H9 (cell line): ENCODE measurements around the gene PPM1B. TPM values are rescaled to one million over a fixed set of nuclear protein-coding genes. Genes with fewer than 3 reads are reported as not detected.

ENCODE experiments used
- DNase-seq: peaks from one replicate; pipeline ENCODE4 v3.0.0-alpha.2; 2017
- H2AFZ ChIP-seq: one replicate; pipeline ENCODE4 v1.6.1; 2013; ENCODE audit warnings: mild to moderate bottlenecking, low read length, control low read depth, moderate library complexity
- H2AK5ac ChIP-seq: 2 replicates; pipeline ENCODE4 v1.6.1; 2013; ENCODE audit warnings: low read length, control low read depth, mixed read lengths; ENCODE audit not compliant: insufficient read length
- H2BK120ac ChIP-seq: one replicate; pipeline ENCODE4 v1.6.1; 2013; ENCODE audit warnings: low read depth, mild to moderate bottlenecking, low read length, control low read depth, inconsistent platforms; ENCODE audit not compliant: poor library complexity, severe bottlenecking
- H2BK12ac ChIP-seq: 2 replicates; pipeline ENCODE4 v1.6.1; 2013; ENCODE audit warnings: low read length, control low read depth, mixed read lengths, low read depth; ENCODE audit not compliant: insufficient read length
- H2BK15ac ChIP-seq: 2 replicates; pipeline ENCODE4 v1.6.1; 2013; ENCODE audit warnings: low read depth, low read length, control low read depth
- H2BK20ac ChIP-seq: one replicate; pipeline ENCODE4 v1.6.1; 2013; ENCODE audit warnings: low read depth, mild to moderate bottlenecking, low read length, control low read depth, inconsistent platforms; ENCODE audit not compliant: poor library complexity, severe bottlenecking
- H2BK5ac ChIP-seq: 2 replicates; pipeline ENCODE4 v1.6.1; 2013; ENCODE audit warnings: low read length, control low read depth, mixed read lengths; ENCODE audit not compliant: insufficient read length
- H3K14ac ChIP-seq: 2 replicates; pipeline ENCODE4 v1.6.1; 2013; ENCODE audit warnings: low read length, control low read depth; ENCODE audit not compliant: insufficient read depth
- H3K18ac ChIP-seq: 2 replicates; pipeline ENCODE4 v1.6.1; 2013; ENCODE audit warnings: low read depth, mild to moderate bottlenecking, mixed read lengths, low read length, control low read depth; ENCODE audit not compliant: insufficient read length
- H3K23ac ChIP-seq: 2 replicates; pipeline ENCODE4 v1.6.1; 2013; ENCODE audit warnings: low read length, control low read depth, mixed read lengths, low read depth; ENCODE audit not compliant: insufficient read length
- H3K23me2 ChIP-seq: 2 replicates; pipeline ENCODE4 v1.6.1; 2013; ENCODE audit warnings: low read depth, mild to moderate bottlenecking, mixed read lengths, low read length, control low read depth; ENCODE audit not compliant: insufficient read length, poor library complexity, severe bottlenecking
- H3K27ac ChIP-seq: 2 replicates; pipeline ENCODE4 v1.5.1; 2013; ENCODE audit warnings: low read length, control low read depth, mixed read lengths, low read depth; ENCODE audit not compliant: insufficient read length
- H3K27me3 ChIP-seq: 2 replicates; pipeline ENCODE4 v1.6.1; 2013; ENCODE audit warnings: low read length, control low read depth, inconsistent platforms; ENCODE audit not compliant: insufficient read depth
- H3K4ac ChIP-seq: 2 replicates; pipeline ENCODE4 v1.6.1; 2013; ENCODE audit warnings: low read depth, mild to moderate bottlenecking, control low read depth, inconsistent platforms, low read length, moderate library complexity
- H3K4me1 ChIP-seq: 2 replicates; pipeline ENCODE4 v1.6.1; 2013; ENCODE audit warnings: low read length, control low read depth, inconsistent platforms; ENCODE audit not compliant: insufficient read depth
- H3K4me2 ChIP-seq: 2 replicates; pipeline ENCODE4 v1.6.1; 2013; ENCODE audit warnings: low read length, control low read depth, mixed read lengths; ENCODE audit not compliant: insufficient read length, insufficient read depth
- H3K56ac ChIP-seq: 2 replicates; pipeline ENCODE4 v1.6.1; 2013; ENCODE audit warnings: low read depth, mild to moderate bottlenecking, mixed read lengths, low read length, control low read depth; ENCODE audit not compliant: insufficient read length
- H3K79me1 ChIP-seq: 2 replicates; pipeline ENCODE4 v1.6.1; 2013; ENCODE audit warnings: low read depth, mild to moderate bottlenecking, moderate library complexity, low read length, control low read depth, inconsistent platforms; ENCODE audit not compliant: insufficient read depth, poor library complexity, severe bottlenecking
- H3K79me2 ChIP-seq: 2 replicates; pipeline ENCODE4 v1.6.1; 2013; ENCODE audit warnings: low read length, control low read depth, inconsistent platforms; ENCODE audit not compliant: insufficient read depth
- H3K9ac ChIP-seq: 2 replicates; pipeline ENCODE4 v1.6.1; 2013; ENCODE audit warnings: low read length, control low read depth, mixed read lengths; ENCODE audit not compliant: insufficient read length; ENCODE audit errors: extremely low read depth
- H3K9me3 ChIP-seq: one replicate; pipeline ENCODE4 v1.6.1; 2013; ENCODE audit warnings: low read depth, low read length, inconsistent platforms; ENCODE audit not compliant: control insufficient read depth
- H3T11ph ChIP-seq: one replicate; pipeline ENCODE4 v1.6.1; 2013; ENCODE audit warnings: mild to moderate bottlenecking, low read length, control low read depth, inconsistent platforms
- H4K20me1 ChIP-seq: one replicate; pipeline ENCODE4 v1.6.1; 2013; ENCODE audit not compliant: control insufficient read depth, insufficient read length, insufficient read depth
- H4K5ac ChIP-seq: 2 replicates; pipeline ENCODE4 v1.6.1; 2013; ENCODE audit warnings: low read depth, mild to moderate bottlenecking, mixed read lengths, low read length, control low read depth; ENCODE audit not compliant: insufficient read length
- H4K8ac ChIP-seq: replicated peaks from 2 replicates; pipeline ENCODE4 v1.6.1; 2013; ENCODE audit warnings: low read length, control low read depth, mixed read lengths, low read depth; ENCODE audit not compliant: insufficient read length
- H4K91ac ChIP-seq: 2 replicates; pipeline ENCODE4 v1.6.1; 2013; ENCODE audit warnings: low read depth, mild to moderate bottlenecking, moderate library complexity, mixed read lengths, low read length, control low read depth; ENCODE audit not compliant: insufficient read length
- H3K27ac Mint-ChIP-seq, 3 experiments: 2 replicates in 2 of 3; 3 replicates in 1 of 3; pipeline ENCODE4 v1.8.0; 2020 to 2021; ENCODE audit warnings: mixed read lengths in 3 of 3, mild to moderate bottlenecking in 1 of 3, moderate library complexity in 1 of 3
- H3K27me3 Mint-ChIP-seq: 2 replicates; pipeline ENCODE4 v1.8.0; 2021; ENCODE audit warnings: low read depth, mild to moderate bottlenecking, moderate library complexity, mixed read lengths
- H3K36me3 Mint-ChIP-seq, 3 experiments: 2 replicates in 2 of 3; 3 replicates in 1 of 3; pipeline ENCODE4 v1.8.0; 2020 to 2021; ENCODE audit warnings: low read depth in 3 of 3, mixed read lengths in 3 of 3; ENCODE audit not compliant: insufficient read depth in 1 of 3
- H3K4me1 Mint-ChIP-seq, 2 experiments: 2 replicates each; pipeline ENCODE4 v1.8.0; 2020; ENCODE audit warnings: mixed read lengths in 2 of 2
- H3K4me3 Mint-ChIP-seq, 2 experiments: 2 replicates in 1 of 2; 3 replicates in 1 of 2; pipeline ENCODE4 v1.8.0; 2020 to 2021; ENCODE audit warnings: mild to moderate bottlenecking in 2 of 2, mixed read lengths in 2 of 2, moderate library complexity in 1 of 2
- H3K9me3 Mint-ChIP-seq, 2 experiments: 2 replicates in 1 of 2; 3 replicates in 1 of 2; pipeline ENCODE4 v1.8.0; 2020; ENCODE audit warnings: mild to moderate bottlenecking in 2 of 2, mixed read lengths in 2 of 2, moderate library complexity in 1 of 2
- CTCF ChIP-seq: fragments of 200-600 bp; sonication (generic); conservative IDR thresholded peaks from 3 replicates; pipeline ENCODE4 v1.8.0; 2021; ENCODE audit warnings: antibody characterized with exemption, mild to moderate bottlenecking
- WGBS: extraction: QIAGEN DNeasy Blood & Tissue Kit; methylation state at CpG from one replicate; pipeline ENCODE4 v1.1.7; 2013; ENCODE audit warnings: missing lambda C conversion rate, low lambda C conversion rate, mixed read lengths; ENCODE audit not compliant: insufficient read length; ENCODE audit errors: extremely low coverage; 5-methylcytosine and 5-hydroxymethylcytosine counted together
- total RNA-seq: library from RNA; stranded (reverse); gene quantifications from 2 replicates; pipeline ENCODE4 v1.2.1, GENCODE V29; 2021

Gene PPM1B
- total RNA-seq, 1 experiment from 2014 or later: 156 TPM

GRCh38 chr2:44250376-44250775 is 81.7 kb downstream of the PPM1B start:
- Histone ChIP-seq H2AFZ (no peak overlapping the region), H3K14ac (no peak overlapping the region), H2BK12ac (no peak overlapping the region), H3K79me2 (peaks cover 2% of the 10 kb centered on the region; the same call in 1 of the 2 replicates), H3K27me3 (no peaks in the 10 kb centered on the region), H3K27ac (no peak overlapping the region), H4K5ac (no peak overlapping the region), H3K56ac (no peak overlapping the region), H2BK5ac (no peak overlapping the region), H3K18ac (no peak overlapping the region), H3K4ac (no peak overlapping the region), H4K8ac (no peak overlapping the region), H3K23ac (no peak overlapping the region), H2BK20ac (no peak overlapping the region), H3K79me1 (no peaks in the 10 kb centered on the region), H2AK5ac (no peak overlapping the region), H2BK120ac (no peak overlapping the region), H3K23me2 (no peaks in the 10 kb centered on the region), H4K91ac (no peak overlapping the region), H2BK15ac (no peak overlapping the region), H3K4me1 (peaks cover 2% of the 10 kb centered on the region; the same call in 1 of the 2 replicates), H4K20me1 (no peaks in the 10 kb centered on the region), H3K4me2 (no peak overlapping the region), H3K9ac (no peak overlapping the region), H3K9me3 (no peaks in the 10 kb centered on the region), H3T11ph (no peak overlapping the region)
- no peak for DNase-seq
- no peak for TF ChIP-seq CTCF
- Mint-ChIP-seq H3K4me1 (peaks cover 19 to 22% of the 10 kb centered on the region in 2 experiments), H3K27ac (peak overlapping the region in 1 of 3 experiments; percentile 34; a peak in 1 of 7 replicates), H3K4me3 (no peak overlapping the region), H3K36me3 (peaks cover 0 to 9% (median 3%) of the 10 kb centered on the region in 3 experiments; a peak in 3 of 7 replicates), H3K27me3 (peaks cover 2% of the 10 kb centered on the region; the same call in 1 of the 2 replicates), H3K9me3 (peaks cover 9 to 11% of the 10 kb centered on the region in 2 experiments; a peak in 4 of 5 replicates)
- no CpG with 5 or more reads among the region's 3 CpGs for WGBS
